ENCODE measurements around the gene SSH2. TPM values are rescaled to one million over a fixed set of nuclear protein-coding genes. Genes with fewer than 3 reads are reported as not detected.

SSH2 gene
- total and polyA plus RNA-seq, 4 donors: 7.5 to 14.1 (median 11.2) TPM

- no peak for TF ChIP-seq REST (IDR thresholded peaks at IDR 0.05)
Measured at GRCh38 chr17:29723278-29724047, 206.6 kb downstream of the SSH2 start (continued).

DNA sequence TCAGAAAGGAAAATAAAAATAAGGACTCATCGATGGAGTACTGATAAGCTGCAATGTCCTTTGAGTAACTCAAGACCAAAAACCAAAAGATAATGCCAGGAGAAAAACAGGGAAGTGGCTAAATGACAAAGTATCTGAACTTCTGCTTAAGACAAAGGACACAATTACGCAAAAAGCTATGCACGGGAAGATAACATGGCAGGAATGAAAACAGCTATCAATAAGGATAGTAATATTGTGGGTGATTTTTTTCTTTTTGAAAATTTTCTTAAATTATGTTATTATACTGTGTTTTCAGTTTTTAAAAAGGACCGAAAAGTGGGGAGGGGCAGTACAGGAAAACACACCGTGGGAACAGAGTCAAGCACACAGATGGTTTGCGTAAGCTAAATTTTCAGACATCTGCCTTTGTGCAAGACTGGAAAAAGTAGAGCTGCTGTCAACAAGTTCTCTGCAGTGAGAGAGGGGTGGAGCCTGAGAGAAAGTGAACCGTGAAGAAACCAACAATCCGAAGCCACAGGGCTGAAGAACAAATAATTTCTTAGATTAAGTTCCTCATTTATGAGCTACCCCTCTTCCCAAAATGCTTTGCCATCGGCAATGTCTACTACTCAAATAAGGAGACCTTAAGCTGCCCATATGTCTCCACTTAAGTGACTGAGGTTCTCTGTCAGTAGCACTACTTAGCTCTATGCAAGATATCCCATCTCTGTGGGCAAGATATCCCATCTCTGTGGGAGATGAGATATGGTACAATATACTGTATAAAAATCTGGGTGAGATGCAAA is 207.4 kb downstream of the SSH2 start:
- H3K9ac ChIP-seq (ENCODE audit: low read depth in 1 of 2, low read length in 2 of 2): peak overlapping the region in 1 of 2 donors; percentile 51
- peaks cover 0 to 3% (median 0%) of the 10 kb centered on the region in 4 donors for H3K4me1 ChIP-seq (ENCODE audit: control insufficient read depth in 4 of 4, insufficient read depth in 4 of 4, low read length in 3 of 4)
- no peak overlapping the region for H3K4me3 ChIP-seq (ENCODE audit: low read depth in 1 of 3, low read length in 3 of 3)

More for the DNA sequence above, 207.4 kb downstream of the SSH2 start:
- H3K9me3 ChIP-seq (ENCODE audit: control insufficient read depth in 4 of 4, low read length in 3 of 4): no peaks in the 10 kb centered on the region
- H3K27ac ChIP-seq (ENCODE audit: low read depth in 1 of 2, low read length in 2 of 2): peak overlapping the region; percentile 9 to 62
- TF ChIP-seq, protein P1, sequence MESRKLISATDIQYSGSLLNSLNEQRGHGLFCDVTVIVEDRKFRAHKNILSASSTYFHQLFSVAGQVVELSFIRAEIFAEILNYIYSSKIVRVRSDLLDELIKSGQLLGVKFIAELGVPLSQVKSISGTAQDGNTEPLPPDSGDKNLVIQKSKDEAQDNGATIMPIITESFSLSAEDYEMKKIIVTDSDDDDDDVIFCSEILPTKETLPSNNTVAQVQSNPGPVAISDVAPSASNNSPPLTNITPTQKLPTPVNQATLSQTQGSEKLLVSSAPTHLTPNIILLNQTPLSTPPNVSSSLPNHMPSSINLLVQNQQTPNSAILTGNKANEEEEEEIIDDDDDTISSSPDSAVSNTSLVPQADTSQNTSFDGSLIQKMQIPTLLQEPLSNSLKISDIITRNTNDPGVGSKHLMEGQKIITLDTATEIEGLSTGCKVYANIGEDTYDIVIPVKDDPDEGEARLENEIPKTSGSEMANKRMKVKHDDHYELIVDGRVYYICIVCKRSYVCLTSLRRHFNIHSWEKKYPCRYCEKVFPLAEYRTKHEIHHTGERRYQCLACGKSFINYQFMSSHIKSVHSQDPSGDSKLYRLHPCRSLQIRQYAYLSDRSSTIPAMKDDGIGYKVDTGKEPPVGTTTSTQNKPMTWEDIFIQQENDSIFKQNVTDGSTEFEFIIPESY (IDR thresholded peaks at IDR 0.05): no peak
- TF ChIP-seq SP1 (IDR thresholded peaks at IDR 0.05) (peak; percentile 33), NR2F2 (IDR thresholded peaks at IDR 0.05) (peak; percentile 12), HNF4A (conservative IDR thresholded peaks at IDR 0.05) (no peak), RXRA (IDR thresholded peaks at IDR 0.05) (no peak), EGR1 (IDR thresholded peaks at IDR 0.05; ENCODE audit: low read depth in 2 of 2) (no peak), HNF4G (IDR thresholded peaks at IDR 0.05) (no peak), FOXA1 (IDR thresholded peaks at IDR 0.05) (no peak), GABPA (IDR thresholded peaks at IDR 0.05 in 1 of 2, conservative IDR thresholded peaks at IDR 0.05 in 1 of 2) (no peak), YY1 (IDR thresholded peaks at IDR 0.05) (peak; percentile 13), RAD21 (IDR thresholded peaks at IDR 0.05) (peak in 1 of 2 donors; percentile 6), CTCF (IDR thresholded peaks at IDR 0.05; ENCODE audit: low read depth, low read length, missing input control) (no peak), FOXA2 (IDR thresholded peaks at IDR 0.05) (no peak), REST (IDR thresholded peaks at IDR 0.05) (no peak), ATF3 (IDR thresholded peaks at IDR 0.05) (no peak), TAF1 (conservative IDR thresholded peaks at IDR 0.05) (no peak), JUND (IDR thresholded peaks at IDR 0.05) (no peak), MAX (IDR thresholded peaks at IDR 0.05) (no peak)
- H3K27me3 ChIP-seq (ENCODE audit: control insufficient read depth in 4 of 4, insufficient read depth in 4 of 4, low read length in 3 of 4): no peaks in the 10 kb centered on the region
- no peak for DNase-seq (ENCODE audit: low spot score)
- no peaks in the 10 kb centered on the region for H3K36me3 ChIP-seq (ENCODE audit: control insufficient read depth in 4 of 4, insufficient read depth in 3 of 4, low read depth in 1 of 4, low read length in 3 of 4)
- 63% methylated on average over 9 of the region's 9 CpGs for WGBS
